Lower leg skin (tissue), 3 donors: Measurements from ENCODE around the gene BCL7B.

Experiments used
- CTCF ChIP-seq, 3 donors: fragments of 450-650 bp; IDR thresholded peaks; one replicate each; pipeline ENCODE4 v1.5.1; 2016; ENCODE audit warnings: antibody characterized with exemption in 3 of 3, mild to moderate bottlenecking in 3 of 3, moderate library complexity in 2 of 3
- POLR2A ChIP-seq, 2 donors: fragments of 450-650 bp; IDR thresholded peaks; one replicate each; pipeline ENCODE4 v1.6.1; 2016 to 2017; ENCODE audit warnings: antibody characterized with exemption in 2 of 2, mild to moderate bottlenecking in 1 of 2, moderate library complexity in 1 of 2

GRCh38 chr7:73570521-73570920, 13.0 kb upstream of the BCL7B start:
- TF ChIP-seq CTCF (IDR thresholded peaks at IDR 0.05) (no peak), POLR2A (IDR thresholded peaks at IDR 0.05) (no peak)
